GM12873 (cell line): ENCODE data around the gene ADRA2C.
A peak's percentile ranks its signal among the peaks of the same experiment; 100 is the strongest.

ENCODE experiments used
- CTCF ChIP-seq: IDR thresholded peaks from 2 replicates; pipeline ENCODE4 v1.5.1; 2012; ENCODE audit warnings: low read depth, mild to moderate bottlenecking, moderate library complexity, low read length, control low read depth; ENCODE audit not compliant: insufficient read depth; ENCODE audit errors: missing control alignments

Gene ADRA2C

DNA sequence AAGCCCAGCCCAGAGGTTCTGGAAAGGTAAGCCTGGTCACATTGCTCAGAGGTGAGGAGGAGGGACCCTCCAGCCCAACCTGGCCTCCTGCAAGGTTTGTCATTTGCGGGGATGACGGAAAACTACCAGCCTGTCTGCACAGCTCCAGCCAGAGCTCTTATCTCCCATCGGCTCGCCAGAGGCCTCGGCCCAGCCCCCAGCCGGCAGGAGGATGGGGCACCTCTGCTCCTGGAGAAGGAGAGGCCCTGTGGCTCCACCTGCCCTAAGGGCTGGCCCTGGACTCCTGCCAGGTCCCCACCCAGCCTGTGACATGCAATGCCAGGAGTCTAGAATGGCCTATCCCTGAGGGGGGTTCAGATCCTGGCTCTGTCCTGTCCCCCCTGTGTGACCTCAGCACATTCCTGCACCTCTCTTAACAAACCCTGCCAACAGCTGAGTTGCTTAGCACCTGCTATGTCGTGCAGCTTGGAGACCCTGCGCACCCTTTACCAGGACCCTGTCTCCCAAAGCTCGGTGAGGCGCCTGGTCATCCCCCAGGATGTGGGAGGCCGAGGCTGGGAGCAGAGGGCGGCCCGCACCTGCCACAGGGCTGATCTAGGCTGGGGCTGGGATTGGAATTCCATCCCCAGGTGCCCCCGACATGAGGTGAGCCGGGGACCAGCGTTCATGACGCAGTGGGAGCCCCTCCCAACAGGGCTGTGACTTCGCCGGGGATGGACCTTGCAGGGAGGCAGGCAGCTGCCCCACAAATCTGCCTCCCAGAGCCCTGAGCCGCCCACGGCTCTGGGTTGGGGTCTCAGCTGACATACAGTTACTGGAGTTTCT, 14.4 kb downstream of the ADRA2C start:
- no peak for TF ChIP-seq CTCF

DNA sequence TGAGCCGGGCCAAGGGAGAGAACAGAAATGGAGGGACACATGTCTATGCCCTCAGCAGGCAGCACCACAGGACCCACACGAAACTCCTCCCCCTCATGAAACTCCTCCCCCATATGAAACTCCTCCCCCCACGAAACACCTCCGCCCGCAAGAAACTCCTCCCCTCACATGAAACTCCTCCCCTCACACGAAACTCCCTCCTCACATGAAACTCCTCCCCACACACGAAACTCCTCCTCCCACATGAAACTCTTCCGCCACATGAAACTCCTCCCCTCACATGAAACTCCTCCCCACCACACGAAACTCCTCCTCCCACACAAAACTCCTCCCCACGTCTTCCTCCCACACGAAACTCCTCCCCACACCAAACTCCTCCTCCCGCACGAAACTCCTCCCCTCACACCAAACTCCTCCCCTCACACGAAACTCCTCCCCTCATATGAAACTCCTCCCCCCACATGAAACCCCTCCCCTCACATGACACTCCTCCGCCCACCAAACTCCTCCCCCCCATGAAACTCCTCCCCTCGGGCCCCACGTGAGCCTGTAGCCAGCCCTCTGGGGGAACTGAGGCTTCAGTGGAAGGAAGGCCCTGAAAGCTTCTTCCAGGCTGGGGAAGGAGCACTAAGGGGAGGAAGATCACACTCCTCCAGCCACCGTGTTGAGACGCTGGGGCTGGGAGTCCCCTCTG, 15.2 kb downstream of the ADRA2C start:
- TF ChIP-seq CTCF, result no peak

DNA sequence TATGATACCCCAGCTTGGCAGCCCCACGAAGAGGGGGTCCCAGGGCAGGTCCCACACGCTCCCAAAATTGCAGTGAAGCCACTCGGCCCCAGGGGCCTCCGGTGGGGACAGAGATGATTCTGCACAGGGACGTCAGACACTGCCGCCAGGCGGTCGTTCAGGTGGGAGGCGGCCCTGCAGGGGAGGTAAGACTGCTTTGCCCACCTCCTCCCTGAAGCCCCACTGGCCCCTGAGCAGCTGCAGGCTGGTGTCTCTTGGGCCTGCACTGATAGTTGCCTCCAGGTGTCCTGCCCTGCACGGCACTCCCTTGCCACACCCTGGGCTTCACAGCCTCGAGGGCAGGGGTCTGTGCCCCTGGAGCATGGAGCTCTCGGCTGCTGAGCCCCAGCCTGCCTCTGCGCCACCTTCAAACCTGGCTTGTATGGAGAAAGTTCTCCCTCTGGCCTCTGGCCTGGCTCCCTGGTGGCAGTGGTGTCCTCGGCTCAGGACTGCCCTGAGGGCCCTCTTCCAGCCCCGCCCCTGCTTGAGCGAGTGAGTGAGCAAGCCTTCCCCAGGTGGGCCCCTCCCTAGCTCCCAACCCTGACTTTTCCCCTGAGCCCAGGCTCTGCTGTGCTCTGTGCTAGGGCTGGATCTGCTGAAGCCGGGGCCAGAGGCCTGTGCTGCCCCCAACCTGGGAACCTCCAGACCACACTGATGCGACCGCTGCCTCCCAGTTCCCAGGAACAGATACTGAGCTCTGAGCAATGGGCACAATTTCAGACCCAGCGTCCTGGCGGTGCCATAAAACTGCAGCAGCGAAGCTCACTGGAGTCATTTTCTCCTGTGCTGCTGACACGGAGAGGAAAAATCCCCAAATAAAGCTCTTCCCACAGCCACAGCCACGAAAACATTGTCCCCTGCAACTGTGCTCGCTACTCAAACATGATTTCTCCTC, 16.1 kb downstream of the ADRA2C start:
- no peak for TF ChIP-seq CTCF

DNA sequence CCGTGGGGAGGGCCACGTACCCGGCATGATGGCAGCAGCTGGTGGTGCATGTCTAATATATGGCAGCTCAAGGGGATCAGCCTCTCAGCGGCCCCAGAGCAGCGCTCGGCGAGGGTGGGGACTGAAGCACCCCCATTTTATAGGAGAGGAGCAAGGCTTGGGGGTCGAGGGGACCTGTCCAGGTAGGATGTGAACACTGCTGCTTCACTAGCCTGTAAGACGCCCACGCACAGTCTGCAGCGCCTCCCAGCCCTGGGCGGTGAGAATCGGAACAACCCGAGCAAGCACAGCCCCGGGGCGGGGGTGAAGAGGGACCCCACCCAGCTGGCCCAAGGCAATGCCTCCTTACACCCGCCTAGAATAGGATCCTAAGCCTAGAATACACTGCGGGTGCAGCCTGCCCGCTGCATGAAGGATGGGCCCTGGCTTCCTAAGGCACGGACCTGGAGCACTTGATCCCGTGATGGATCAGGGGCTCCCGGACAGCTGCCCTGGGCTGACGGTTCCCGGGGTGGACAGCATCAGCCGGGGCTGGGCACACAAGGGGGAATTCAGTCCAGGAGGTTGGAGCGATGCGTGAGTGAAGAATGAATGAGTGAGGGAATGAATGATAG, 17.6 kb downstream of the ADRA2C start:
- TF ChIP-seq CTCF, result peak; percentile 48

- TF ChIP-seq CTCF, result no peak
Observed at GRCh38 chr4:3784454-3785291, 18.5 kb downstream of the ADRA2C start.

DNA sequence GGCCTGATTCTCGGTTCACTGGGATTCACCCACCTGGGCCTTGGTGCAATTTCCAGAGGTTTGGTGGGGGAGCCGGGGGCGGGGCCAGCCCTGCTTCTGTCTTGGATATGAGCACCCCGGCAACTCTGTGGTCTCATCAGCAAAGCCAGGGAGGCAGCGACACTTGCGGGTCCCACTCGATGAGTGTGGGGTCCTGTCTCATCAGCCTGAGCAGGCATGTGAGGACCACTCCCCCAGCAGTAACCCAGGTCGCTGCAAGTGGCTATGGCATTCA, 19.0 kb downstream of the ADRA2C start:
- no peak for TF ChIP-seq CTCF
